NT2/D1 (cell line): ENCODE results near the gene KIAA1210.

ENCODE experiments used
- SUZ12 ChIP-seq: IDR thresholded peaks from 2 replicates; pipeline ENCODE4 v1.6.1; 2011; ENCODE audit not compliant: insufficient read length, insufficient read depth; ENCODE audit errors: extremely low read depth
- YY1 ChIP-seq: IDR thresholded peaks from 2 replicates; pipeline ENCODE4 v1.6.1; 2011; ENCODE audit not compliant: insufficient read length, insufficient read depth
- ZNF274 ChIP-seq: IDR thresholded peaks from 2 replicates; pipeline ENCODE4 v1.6.1; 2011; ENCODE audit warnings: mild to moderate bottlenecking, low read depth, low read length

DNA sequence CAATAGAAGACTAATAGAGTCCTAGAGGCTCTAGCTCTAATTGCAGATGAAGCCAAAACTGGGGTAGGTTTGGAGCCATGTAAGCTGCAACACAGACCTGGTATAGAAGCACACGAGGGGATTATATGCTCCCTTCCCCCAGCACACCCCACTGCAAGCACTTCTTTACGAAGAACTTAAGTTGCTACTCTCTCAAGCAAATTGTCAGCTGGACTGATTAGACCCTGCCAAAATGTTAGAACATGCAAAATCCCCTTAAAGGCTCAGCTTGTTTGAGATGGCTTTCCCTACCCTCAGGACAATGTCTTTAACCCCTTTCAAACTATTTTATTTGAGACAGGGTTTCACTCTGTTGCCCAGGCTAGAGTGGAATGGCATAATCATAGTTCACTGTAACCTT lies 4.7 kb upstream of the KIAA1210 start:
- TF ChIP-seq SUZ12: no peak
- TF ChIP-seq YY1: no peak
- TF ChIP-seq ZNF274: no peak
